Naive thymus-derived CD4-positive, alpha-beta T cell (primary cell): ENCODE data around the gene PDE4D. TPM values are rescaled to one million over a fixed set of nuclear protein-coding genes. Genes with fewer than 3 reads are reported as not detected.

Source experiments
- ATAC-seq: fragments of 150-1000 bp; cut with Tn5 transposase; 2 replicates; pipeline ENCODE4 v1.10.0; 2021; ENCODE audit warnings: mild to moderate bottlenecking, moderate library complexity
- CTCF ChIA-PET: fragments of 350-600 bp; sonication (Branson Sonifier 250); formaldehyde crosslinking; loops from one replicate; lab custom pipeline; 2021; ENCODE audit warnings: antibody characterized with exemption; lab: Charles Lee
- POLR2A ChIA-PET: fragments of 350-600 bp; sonication (Branson Sonifier 250); formaldehyde crosslinking; loops from one replicate; lab custom pipeline; 2021; ENCODE audit warnings: antibody characterized with exemption, inconsistent platforms; lab: Charles Lee
- DNase-seq, 9 donors: peaks; one replicate each; pipeline versions ENCODE4 v3.0.0 to v3.0.0-alpha.2; 2020 to 2022; ENCODE audit warnings: mixed read lengths in 1 of 9
- H3K27ac ChIP-seq: one replicate; pipeline ENCODE4 v1.7.0; 2013; ENCODE audit warnings: mild to moderate bottlenecking, low read depth, low read length, moderate library complexity
- H3K27me3 ChIP-seq, 2 donors: one replicate each; pipeline ENCODE4 v1.7.0; 2013; ENCODE audit warnings: low read length in 2 of 2, mild to moderate bottlenecking in 2 of 2, moderate library complexity in 2 of 2; ENCODE audit not compliant: control insufficient read depth in 2 of 2, insufficient read depth in 2 of 2
- H3K36me3 ChIP-seq, 3 experiments: 1 replicate in 2 of 3; 2 replicates in 1 of 3; pipeline ENCODE4 v1.7.0; 2013; ENCODE audit warnings: low read length in 3 of 3, mild to moderate bottlenecking in 3 of 3, moderate library complexity in 1 of 3; ENCODE audit not compliant: insufficient read depth in 3 of 3, control insufficient read depth in 2 of 3
- H3K4me1 ChIP-seq, 2 donors: one replicate each; pipeline ENCODE4 v1.7.0; 2013; ENCODE audit warnings: low read length in 2 of 2, mild to moderate bottlenecking in 2 of 2, moderate library complexity in 1 of 2; ENCODE audit not compliant: control insufficient read depth in 2 of 2, insufficient read depth in 2 of 2
- H3K4me3 ChIP-seq: 2 replicates; pipeline ENCODE4 v1.7.0; 2013; ENCODE audit warnings: mild to moderate bottlenecking, low read length
- H3K9me3 ChIP-seq, 3 experiments: 1 replicate in 2 of 3; 2 replicates in 1 of 3; pipeline ENCODE4 v1.7.0; 2013; ENCODE audit warnings: low read length in 3 of 3; ENCODE audit not compliant: control insufficient read depth in 2 of 3
- H3K27ac Mint-ChIP-seq, 9 donors: one replicate each; pipeline ENCODE4 v1.8.0; 2020 to 2022; ENCODE audit warnings: mixed read lengths in 9 of 9, mild to moderate bottlenecking in 8 of 9, moderate library complexity in 5 of 9, inconsistent platforms in 2 of 9
- H3K27me3 Mint-ChIP-seq, 5 donors: one replicate each; pipeline ENCODE4 v1.8.0; 2021 to 2022; ENCODE audit warnings: mixed read lengths in 5 of 5, mild to moderate bottlenecking in 1 of 5
- H3K36me3 Mint-ChIP-seq, 5 donors: one replicate each; pipeline ENCODE4 v1.8.0; 2020 to 2022; ENCODE audit warnings: mixed read lengths in 5 of 5, mild to moderate bottlenecking in 3 of 5, inconsistent platforms in 1 of 5
- H3K4me1 Mint-ChIP-seq, 7 donors: one replicate each; pipeline ENCODE4 v1.8.0; 2020 to 2022; ENCODE audit warnings: mixed read lengths in 7 of 7, mild to moderate bottlenecking in 3 of 7, inconsistent platforms in 1 of 7
- H3K4me3 Mint-ChIP-seq, 10 donors: one replicate each; pipeline ENCODE4 v1.8.0; 2020 to 2022; ENCODE audit warnings: mild to moderate bottlenecking in 10 of 10, mixed read lengths in 10 of 10, moderate library complexity in 6 of 10, inconsistent platforms in 2 of 10
- H3K9me3 Mint-ChIP-seq, 11 donors: one replicate each; pipeline ENCODE4 v1.8.0; 2020 to 2022; ENCODE audit warnings: mixed read lengths in 11 of 11, mild to moderate bottlenecking in 4 of 11, inconsistent platforms in 1 of 11, moderate library complexity in 1 of 11
- intact Hi-C, 2 donors: fragments of 100-400 bp; cut with micrococcal nuclease; formaldehyde crosslinking; loops; one replicate each; pipeline ENCODE4 v1.15.1; 2023
- polyA plus RNA-seq, 2 donors: library from polyadenylated mRNA; unstranded; fragments of 300-500 nt; fragmentation: Illumina TruSeq; gene quantifications; one replicate each; pipeline ENCODE4 v1.2.3, GENCODE V29; 2021
- total RNA-seq, 6 experiments: library from RNA in 5 of 6; stranded (reverse) in 5 of 6; gene quantifications; 1 replicate in 5 of 6; 2 replicates in 1 of 6; pipeline ENCODE4 v1.2.3 and lab custom pipeline; 2021 to 2026

Gene PDE4D
- total and polyA plus RNA-seq, 7 experiments from 2014 or later, result 4.9 to 102 (median 38.8) TPM

DNA sequence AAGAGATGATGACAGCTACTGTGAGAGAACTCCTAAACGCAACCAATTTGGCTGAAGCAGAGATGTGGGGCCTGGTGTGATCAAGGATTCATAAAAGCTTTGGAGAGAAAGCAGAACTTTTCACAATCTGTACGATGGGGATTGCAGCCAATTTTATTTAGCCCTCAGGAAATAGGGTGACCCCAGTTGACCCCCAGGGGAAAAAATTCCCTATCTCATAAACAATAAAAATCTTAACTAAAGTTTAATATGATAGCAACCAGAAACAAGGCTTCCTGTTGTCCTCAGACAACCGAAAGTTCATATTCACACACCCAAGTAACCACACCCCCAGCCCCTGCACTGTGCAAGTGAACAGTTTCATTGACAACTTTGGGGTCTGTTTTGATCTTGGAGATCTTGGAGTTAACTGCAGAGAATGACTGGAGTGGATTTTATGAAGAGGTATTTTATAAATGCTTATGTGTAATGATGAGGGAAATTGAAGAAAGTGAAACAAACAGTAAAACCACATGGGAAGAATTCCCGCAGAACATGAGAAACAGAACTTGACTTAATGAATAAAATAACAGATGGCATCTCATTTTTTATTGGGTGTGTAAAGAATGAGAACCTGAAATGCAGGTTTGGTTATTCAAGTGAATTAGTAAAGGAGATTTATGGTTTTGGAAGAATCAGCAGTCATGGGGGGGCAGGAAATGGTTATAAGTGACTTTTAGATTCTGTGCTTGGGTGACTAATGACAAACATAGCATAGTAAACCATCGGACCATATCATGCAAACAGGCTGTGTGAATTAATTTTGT, 94.5 kb downstream of the PDE4D start:
- peaks cover 0 to 12% (median 10%) of the 10 kb centered on the region in 5 donors for H3K27me3 Mint-ChIP-seq
- no peaks in the 10 kb centered on the region for H3K36me3 ChIP-seq
- no peak overlapping the region for H3K27ac ChIP-seq
- H3K27ac Mint-ChIP-seq, result no peak overlapping the region
- DNase-seq (no peak), ATAC-seq (peak; percentile 47)
- no peak overlapping the region for H3K4me3 ChIP-seq
- CTCF ChIA-PET, result interaction anchor here (1.4 to 2.5 kb wide), 4 partner anchors 9 to 410 kb away, joined by 4 to 27 read pairs (median 8); no protein-coding TSS in a partner anchor
- intact Hi-C loops, result no loop called here
- H3K9me3 Mint-ChIP-seq, result no peaks in the 10 kb centered on the region
- no peaks in the 10 kb centered on the region for H3K27me3 ChIP-seq
- no peak overlapping the region for H3K4me3 Mint-ChIP-seq
- no peaks in the 10 kb centered on the region for H3K9me3 ChIP-seq
- H3K4me1 Mint-ChIP-seq, result peaks cover 0 to under 1% (median 0%) of the 10 kb centered on the region in 7 donors
- H3K4me1 ChIP-seq, result peaks cover 0 to 6% of the 10 kb centered on the region in 2 donors
- POLR2A ChIA-PET, result no interaction called here
- no peaks in the 10 kb centered on the region for H3K36me3 Mint-ChIP-seq

DNA sequence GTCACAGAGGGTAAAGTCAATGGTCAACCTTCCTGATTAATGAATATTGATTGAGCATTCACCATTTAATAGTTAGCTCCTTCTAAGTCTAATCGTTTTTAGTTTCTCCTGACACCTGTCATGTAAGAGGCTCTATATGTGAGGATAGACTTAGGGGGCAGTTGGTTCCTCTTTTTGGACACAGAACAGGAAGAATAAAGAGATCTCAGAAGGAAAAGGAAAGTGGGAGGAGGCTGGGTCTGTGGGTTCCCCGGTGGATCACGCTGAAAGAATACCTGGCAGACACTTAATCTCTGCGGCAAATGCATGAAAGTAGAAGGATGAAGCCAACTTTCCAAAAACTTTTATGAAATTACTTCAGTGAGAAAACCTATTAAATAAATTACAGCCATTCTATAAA, 98.4 kb downstream of the PDE4D start:
- Mint-ChIP-seq H3K36me3 (no peaks in the 10 kb centered on the region), H3K4me1 (peaks cover 0 to 15% (median 2%) of the 10 kb centered on the region in 7 donors), H3K4me3 (no peak overlapping the region), H3K9me3 (no peaks in the 10 kb centered on the region), H3K27me3 (peaks cover 0 to 13% (median 3%) of the 10 kb centered on the region in 5 donors), H3K27ac (no peak overlapping the region)
- no peak overlapping the region for H3K27ac ChIP-seq
- CTCF ChIA-PET, result interaction anchor here (1.0 to 1.1 kb wide), 2 partner anchors 122 to 406 kb away, joined by 3 read pairs; no protein-coding TSS in a partner anchor
- intact Hi-C loops, result no loop called here
- ATAC-seq, result no peak
- H3K9me3 ChIP-seq, result no peaks in the 10 kb centered on the region
- no peak for DNase-seq
- H3K27me3 ChIP-seq, result no peaks in the 10 kb centered on the region
- peaks cover 0 to 6% of the 10 kb centered on the region in 2 donors for H3K4me1 ChIP-seq
- POLR2A ChIA-PET, result no interaction called here
- no peak overlapping the region for H3K4me3 ChIP-seq
- no peaks in the 10 kb centered on the region for H3K36me3 ChIP-seq

DNA sequence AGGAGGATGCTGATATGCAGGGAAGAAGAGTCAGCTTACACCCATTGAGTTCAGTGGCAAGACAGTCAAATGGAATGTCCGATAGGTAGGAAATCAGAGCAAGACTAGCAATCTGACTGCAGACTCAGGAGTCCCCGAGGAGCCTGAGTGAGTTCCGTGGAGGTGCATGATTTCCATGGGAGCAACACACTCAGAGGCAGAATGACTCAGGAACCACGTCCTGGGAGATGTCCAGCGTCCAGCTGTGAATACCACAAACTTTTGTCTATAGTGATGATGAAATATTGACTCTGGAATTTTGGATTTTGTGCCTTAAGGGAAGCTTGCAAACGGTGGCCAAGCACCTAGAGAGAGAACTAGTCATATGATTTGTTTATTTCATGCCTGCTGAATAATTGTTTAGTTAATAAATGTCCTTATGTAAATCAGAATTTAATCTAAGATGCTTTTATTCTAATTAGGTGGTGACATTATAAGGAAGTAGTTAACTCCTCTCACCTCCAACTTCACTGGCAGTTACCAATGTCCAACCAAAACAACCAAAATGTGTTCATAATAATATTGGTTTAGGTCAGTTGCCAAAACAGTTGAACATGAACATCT, 100.4 kb downstream of the PDE4D start:
- intact Hi-C loops, result no loop called here
- Mint-ChIP-seq H3K27ac (peak overlapping the region in 1 of 9 donors; percentile 5), H3K27me3 (peaks cover 0 to 13% (median 6%) of the 10 kb centered on the region in 5 donors), H3K36me3 (no peaks in the 10 kb centered on the region), H3K9me3 (no peaks in the 10 kb centered on the region), H3K4me3 (no peak overlapping the region), H3K4me1 (peaks cover 0 to 19% (median 2%) of the 10 kb centered on the region in 7 donors)
- ATAC-seq (no peak), DNase-seq (no peak)
- no peaks in the 10 kb centered on the region for H3K27me3 ChIP-seq
- CTCF ChIA-PET, result no interaction called here
- no peak overlapping the region for H3K4me3 ChIP-seq
- H3K27ac ChIP-seq, result no peak overlapping the region
- no peaks in the 10 kb centered on the region for H3K4me1 ChIP-seq
- no peaks in the 10 kb centered on the region for H3K36me3 ChIP-seq
- POLR2A ChIA-PET, result no interaction called here
- H3K9me3 ChIP-seq, result no peaks in the 10 kb centered on the region

DNA sequence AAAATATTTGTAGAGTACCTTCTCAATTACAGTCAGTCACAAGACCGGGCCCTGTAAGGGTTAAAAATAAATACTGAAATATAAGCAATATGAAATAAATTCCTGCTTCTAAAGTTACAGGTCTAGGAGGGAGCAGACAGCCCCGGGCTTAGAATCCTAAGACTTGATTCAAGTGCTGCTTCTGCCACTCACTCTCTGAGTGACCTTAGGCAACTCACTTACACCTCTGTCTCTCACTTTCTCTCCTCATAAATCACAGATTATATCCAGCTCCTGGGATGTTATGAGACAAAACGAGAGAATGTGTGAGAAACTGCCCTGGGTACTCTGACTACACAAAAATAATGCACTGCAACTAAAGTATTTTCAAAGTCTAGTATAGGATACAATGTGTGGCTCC, 101.9 kb downstream of the PDE4D start:
- Mint-ChIP-seq H3K9me3 (no peaks in the 10 kb centered on the region), H3K27ac (no peak overlapping the region), H3K36me3 (no peaks in the 10 kb centered on the region), H3K4me1 (peaks cover 0 to 19% (median 2%) of the 10 kb centered on the region in 7 donors), H3K27me3 (peaks cover 5 to 16% (median 13%) of the 10 kb centered on the region in 5 donors), H3K4me3 (no peak overlapping the region)
- ChIA-PET POLR2A (no interaction called here), CTCF (interaction anchor here (2.7 kb wide), 1 partner anchor 9 kb away, joined by 11 read pairs; no protein-coding TSS in a partner anchor)
- H3K4me3 ChIP-seq, result no peak overlapping the region
- H3K9me3 ChIP-seq, result no peaks in the 10 kb centered on the region
- H3K36me3 ChIP-seq, result no peaks in the 10 kb centered on the region
- H3K27ac ChIP-seq, result no peak overlapping the region
- DNase-seq, result no peak
- no peak for ATAC-seq
- H3K4me1 ChIP-seq, result no peaks in the 10 kb centered on the region
- no peaks in the 10 kb centered on the region for H3K27me3 ChIP-seq
- intact Hi-C loops, result loop anchor here in 1 of 2 donors (2.0 kb wide), 1 partner anchor 23 kb away; no protein-coding TSS in a partner anchor

DNA sequence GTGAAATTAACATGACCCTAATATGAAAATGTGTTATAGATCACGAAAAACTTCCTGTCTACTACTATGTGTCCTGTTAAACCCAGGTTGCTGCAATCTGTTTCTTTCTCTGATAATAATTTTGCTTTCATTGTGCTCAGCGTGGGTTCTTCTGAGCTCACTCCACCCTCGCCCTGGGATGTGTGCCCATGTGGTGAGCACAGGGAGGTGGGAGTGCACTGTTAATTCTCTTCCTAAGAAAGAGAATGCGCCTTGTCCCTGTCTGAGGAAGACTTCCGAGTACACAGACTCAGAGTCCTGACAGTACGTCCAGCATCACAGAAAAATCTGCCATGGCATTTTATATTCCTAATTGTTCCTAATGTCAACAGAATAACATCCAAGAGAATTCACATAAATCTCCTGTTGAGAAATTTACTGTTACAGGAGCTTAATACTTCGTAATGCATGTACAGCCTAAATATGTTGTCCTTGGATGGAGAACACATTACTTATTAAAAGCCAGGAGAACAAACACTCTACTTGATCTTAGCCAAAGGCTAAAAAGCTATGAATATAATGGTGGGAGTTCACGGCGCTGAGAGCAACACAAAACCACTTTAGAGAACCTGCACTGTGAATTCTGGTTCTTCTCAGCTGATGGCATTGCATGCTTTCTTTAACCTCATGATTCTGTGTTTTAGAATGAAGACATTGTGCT, 102.6 kb downstream of the PDE4D start:
- intact Hi-C loops, result loop anchor here in 1 of 2 donors (2.0 kb wide), 1 partner anchor 22 kb away; no protein-coding TSS in a partner anchor
- H3K4me3 Mint-ChIP-seq, result peak overlapping the region in 7 of 10 donors; percentile 2 to 70 (median 25)
- H3K4me1 Mint-ChIP-seq, result peaks cover 0 to 19% (median 2%) of the 10 kb centered on the region in 7 donors
- ChIA-PET POLR2A (no interaction called here), CTCF (interaction anchor here (2.7 kb wide), 1 partner anchor 9 kb away, joined by 11 read pairs; no protein-coding TSS in a partner anchor)
- no peaks in the 10 kb centered on the region for H3K36me3 Mint-ChIP-seq
- H3K27me3 ChIP-seq, result no peaks in the 10 kb centered on the region
- peak overlapping the region in 6 of 9 donors; percentile 7 to 68 (median 34) for H3K27ac Mint-ChIP-seq
- DNase-seq (no peak), ATAC-seq (no peak)
- no peaks in the 10 kb centered on the region for H3K9me3 Mint-ChIP-seq
- no peak overlapping the region for H3K4me3 ChIP-seq
- H3K36me3 ChIP-seq, result no peaks in the 10 kb centered on the region
- H3K4me1 ChIP-seq, result no peaks in the 10 kb centered on the region
- H3K9me3 ChIP-seq, result no peaks in the 10 kb centered on the region
- H3K27ac ChIP-seq, result no peak overlapping the region
- peaks cover 5 to 21% (median 13%) of the 10 kb centered on the region in 5 donors for H3K27me3 Mint-ChIP-seq

DNA sequence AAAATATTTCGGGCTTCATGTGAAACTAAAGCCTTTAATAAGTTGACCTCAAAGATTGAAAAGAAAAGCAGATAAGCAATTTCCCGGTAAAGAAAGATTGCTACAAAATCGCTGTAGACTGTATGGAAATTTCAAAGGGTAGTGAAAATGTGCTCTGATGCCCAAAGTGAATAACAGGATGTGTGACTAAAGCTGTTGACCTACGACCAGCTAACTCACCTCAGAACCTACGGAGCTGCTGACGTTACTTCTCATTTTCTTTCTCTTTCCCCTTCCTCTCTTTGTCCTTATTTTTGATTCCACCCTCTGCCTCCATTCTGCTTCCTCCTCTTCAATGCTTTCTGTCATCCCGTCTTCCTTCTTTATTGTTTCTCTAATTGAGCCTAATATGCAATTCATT, 103.2 kb downstream of the PDE4D start:
- ATAC-seq, result peak; percentile 57
- H3K4me3 ChIP-seq, result no peak overlapping the region
- H3K27me3 ChIP-seq, result no peaks in the 10 kb centered on the region
- peaks cover 5 to 25% (median 13%) of the 10 kb centered on the region in 5 donors for H3K27me3 Mint-ChIP-seq
- no peaks in the 10 kb centered on the region for H3K4me1 ChIP-seq
- H3K4me1 Mint-ChIP-seq, result peaks cover 0 to 19% (median 2%) of the 10 kb centered on the region in 7 donors
- POLR2A ChIA-PET, result no interaction called here
- CTCF ChIA-PET, result interaction anchor here (2.7 kb wide), 1 partner anchor 10 kb away, joined by 11 read pairs; no protein-coding TSS in a partner anchor
- intact Hi-C loops, result loop anchor here in 1 of 2 donors (2.0 kb wide), 1 partner anchor 22 kb away; no protein-coding TSS in a partner anchor
- no peaks in the 10 kb centered on the region for H3K36me3 Mint-ChIP-seq
- peak overlapping the region in 6 of 9 donors; percentile 7 to 68 (median 25) for H3K27ac Mint-ChIP-seq
- DNase-seq, result peak in 3 of 9 donors; percentile 6 to 16 (median 11)
- no peaks in the 10 kb centered on the region for H3K9me3 ChIP-seq
- peak overlapping the region in 7 of 10 donors; percentile 2 to 70 (median 25) for H3K4me3 Mint-ChIP-seq
- peaks cover 0 to under 1% (median 0%) of the 10 kb centered on the region in 11 donors for H3K9me3 Mint-ChIP-seq
- H3K36me3 ChIP-seq, result no peaks in the 10 kb centered on the region
- no peak overlapping the region for H3K27ac ChIP-seq
